Stimulated activated CD8-positive, alpha-beta memory T cell treated with anti-CD3 and anti-CD28 coated beads, Interleukin-7, amount 100 ng/mL, for 24 hours (primary cell): ENCODE measurements around the gene PDX1.

Source experiments
- DNase-seq: peaks from one replicate; pipeline ENCODE4 v3.0.0-alpha.2; 2020; ENCODE audit warnings: low read depth

Gene PDX1

DNA sequence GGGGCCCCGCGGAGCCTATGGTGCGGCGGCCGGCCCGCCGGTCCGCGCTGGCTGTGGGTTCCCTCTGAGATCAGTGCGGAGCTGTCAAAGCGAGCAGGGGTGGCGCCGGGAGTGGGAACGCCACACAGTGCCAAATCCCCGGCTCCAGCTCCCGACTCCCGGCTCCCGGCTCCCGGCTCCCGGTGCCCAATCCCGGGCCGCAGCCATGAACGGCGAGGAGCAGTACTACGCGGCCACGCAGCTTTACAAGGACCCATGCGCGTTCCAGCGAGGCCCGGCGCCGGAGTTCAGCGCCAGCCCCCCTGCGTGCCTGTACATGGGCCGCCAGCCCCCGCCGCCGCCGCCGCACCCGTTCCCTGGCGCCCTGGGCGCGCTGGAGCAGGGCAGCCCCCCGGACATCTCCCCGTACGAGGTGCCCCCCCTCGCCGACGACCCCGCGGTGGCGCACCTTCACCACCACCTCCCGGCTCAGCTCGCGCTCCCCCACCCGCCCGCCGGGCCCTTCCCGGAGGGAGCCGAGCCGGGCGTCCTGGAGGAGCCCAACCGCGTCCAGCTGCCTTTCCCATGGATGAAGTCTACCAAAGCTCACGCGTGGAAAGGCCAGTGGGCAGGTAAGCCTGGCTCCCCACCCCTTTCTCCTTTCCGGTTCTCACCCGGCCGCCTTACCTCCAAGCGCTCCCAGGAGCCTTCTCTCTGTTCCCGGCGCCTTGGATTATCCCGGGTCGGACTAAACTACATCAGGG, at the start of gene PDX1:
TSS of gene PDX1 (plus strand) at position 67 of the 743 bp plus-strand sequence. CDS start at position 206, 139 bp downstream.
- no peak for DNase-seq

DNA sequence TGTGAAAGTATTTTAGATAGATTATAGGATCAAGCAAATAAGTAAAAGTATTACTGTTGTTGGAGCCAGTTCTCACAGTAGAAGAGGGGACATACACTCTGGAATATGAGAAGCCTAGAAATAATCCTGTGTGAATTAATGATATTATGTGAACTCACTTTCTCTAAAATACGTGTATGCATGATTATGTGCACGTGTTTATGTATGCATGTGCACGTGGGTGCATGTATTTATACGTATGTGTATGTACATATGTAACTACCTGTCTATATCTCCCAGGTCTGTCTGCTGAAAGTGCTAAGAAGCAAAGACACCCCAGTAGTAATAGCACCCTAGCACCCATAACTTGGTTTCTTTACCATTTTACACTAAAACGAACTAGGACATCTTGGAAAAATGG, 41.5 kb upstream of the PDX1 start:
- DNase-seq = no peak

DNA sequence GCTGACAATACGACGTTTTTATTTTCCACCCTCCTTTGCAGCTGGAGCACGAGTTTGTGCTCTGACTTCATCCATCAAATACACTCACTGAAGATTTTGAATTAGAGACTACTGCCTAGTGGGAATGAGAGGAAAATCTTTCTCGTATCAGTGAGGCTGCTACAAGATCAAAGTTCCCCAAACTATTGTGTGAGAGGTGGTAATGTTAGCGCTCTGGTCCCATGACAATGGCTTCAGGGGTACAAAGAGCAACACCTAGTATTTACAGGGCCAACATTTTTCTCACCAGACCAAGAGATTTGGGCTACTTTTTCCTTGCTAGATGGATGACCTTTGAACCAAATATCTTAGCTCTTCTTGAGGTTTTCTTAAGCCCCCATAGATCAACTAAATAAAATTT, 30.3 kb upstream of the PDX1 start:
- DNase-seq = no peak

DNA sequence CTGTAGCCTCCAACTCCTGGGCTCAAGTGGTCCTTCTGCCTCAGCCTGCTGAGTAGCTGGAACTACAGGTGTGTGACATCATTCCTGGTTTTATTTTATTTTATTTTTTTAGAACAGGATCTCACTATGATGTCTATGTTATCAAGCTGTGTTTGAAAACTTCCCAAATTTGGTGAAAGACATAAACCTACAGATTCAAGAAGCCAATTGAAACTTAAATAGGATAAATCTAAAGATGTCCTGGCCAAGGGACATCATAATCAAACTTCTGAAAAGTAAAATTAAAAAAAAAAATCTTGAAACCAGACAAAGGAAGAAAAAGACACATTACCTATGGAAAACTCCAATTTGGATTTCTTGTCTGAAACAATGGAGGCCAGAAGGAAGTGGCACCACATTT, 23.1 kb upstream of the PDX1 start:
- DNase-seq = no peak

DNA sequence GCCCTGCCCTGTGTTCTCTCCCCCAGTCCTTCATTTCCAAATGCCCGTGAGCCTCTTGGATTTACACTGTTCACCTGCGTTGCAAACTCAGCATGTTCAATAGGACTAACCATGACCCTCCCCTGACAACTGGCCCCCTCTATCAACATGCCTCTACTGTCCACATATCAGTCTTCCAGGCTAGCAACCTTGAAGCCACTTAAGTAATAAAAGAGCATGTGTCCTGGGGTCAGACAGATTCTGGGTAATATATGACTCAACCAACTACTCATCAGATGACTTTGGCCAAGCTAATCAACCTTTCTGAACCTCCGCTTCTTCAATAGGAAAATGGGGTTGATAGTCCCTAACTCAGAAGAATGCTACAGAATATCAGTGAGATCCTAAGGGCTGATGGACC, 15.1 kb upstream of the PDX1 start:
- no peak for DNase-seq

DNA sequence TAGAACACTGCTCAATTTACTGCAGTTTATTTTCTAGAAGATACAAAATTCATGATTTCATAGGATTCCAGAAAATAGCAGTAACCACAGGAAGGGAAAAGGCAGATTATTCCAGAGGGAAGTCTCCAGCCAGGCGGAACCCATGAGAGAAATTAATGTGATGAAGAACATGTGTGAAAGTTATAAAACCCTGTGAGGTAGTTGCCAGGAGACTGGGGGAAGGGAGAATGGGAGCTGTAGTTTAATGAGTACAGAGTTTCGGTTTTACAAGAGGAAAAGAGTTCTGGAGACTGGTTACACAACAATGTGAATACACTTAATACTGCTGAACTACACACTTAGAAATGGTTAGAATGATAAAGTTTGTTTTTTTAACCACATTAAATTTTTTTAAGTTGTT, 14.2 kb upstream of the PDX1 start:
- DNase-seq = no peak

DNA sequence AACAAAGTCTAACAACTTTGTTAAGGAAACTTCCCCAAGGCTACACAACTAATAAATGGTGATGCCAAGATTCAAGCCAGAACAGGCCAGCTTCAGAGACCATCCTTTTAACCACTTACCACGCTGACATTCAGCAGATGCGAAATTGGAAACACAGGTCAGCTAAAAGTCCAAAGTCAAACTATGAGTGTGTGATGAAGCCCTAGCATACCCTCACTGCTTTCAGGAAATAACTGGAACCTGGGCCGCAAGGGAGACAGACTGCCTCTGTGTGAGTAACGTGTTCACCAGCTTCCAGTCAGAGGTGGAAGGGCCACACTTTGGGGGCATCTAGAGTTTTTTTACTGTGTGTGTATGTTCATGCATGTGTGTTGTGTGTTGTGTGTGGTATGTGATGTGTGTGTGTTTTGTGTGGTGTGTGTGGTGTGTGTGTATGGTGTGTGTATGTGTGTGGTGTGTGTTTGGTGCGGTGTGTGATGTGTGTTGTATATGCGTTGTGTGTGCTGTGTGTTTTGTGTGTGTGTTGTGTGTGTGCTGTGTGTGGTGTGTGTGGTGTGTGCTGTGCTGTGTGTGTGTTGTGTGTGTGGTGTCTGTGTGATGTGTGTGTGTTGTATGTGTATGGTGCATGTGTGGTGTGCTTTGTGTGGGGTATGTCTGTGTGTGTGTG, 12.5 kb upstream of the PDX1 start:
- DNase-seq = no peak

DNA sequence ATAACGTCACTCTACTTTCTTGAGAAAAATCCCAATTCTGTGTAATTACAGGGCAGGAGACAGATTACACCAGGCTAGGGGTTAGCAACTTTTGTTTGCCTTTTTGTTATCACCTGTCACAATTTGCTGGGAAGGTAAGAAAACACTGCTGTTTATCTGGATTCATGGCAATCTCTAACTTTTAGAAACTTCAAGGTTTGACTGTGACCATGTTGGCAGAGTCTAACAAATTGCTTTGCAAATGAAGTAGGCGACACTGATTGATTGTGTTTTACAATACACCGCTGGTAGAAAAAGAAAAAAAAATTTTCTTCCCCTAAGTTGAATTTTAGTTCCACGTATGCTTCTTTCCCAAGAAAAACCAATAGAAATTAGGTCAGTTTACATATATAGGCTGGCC, 10.4 kb upstream of the PDX1 start:
- DNase-seq = no peak

DNA sequence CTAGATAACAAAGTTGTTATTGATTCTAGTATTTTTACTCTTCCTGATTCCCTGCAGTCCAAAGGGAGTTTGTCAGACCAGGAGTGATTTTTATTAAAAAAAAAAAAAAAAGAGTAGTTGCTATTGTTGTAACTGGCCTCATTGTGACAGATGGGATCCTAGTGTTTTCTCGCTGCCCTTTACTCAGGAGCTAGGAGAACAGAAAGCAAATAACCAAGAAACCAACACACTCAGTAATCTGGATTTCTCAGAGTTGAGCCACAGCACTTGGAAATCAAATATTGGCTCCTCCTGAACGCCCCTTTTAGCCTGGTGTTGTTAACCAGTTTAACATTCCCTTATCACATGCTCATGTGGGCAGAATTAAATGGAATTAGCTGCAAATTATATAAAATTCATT, 8.3 kb upstream of the PDX1 start:
- no peak for DNase-seq

DNA sequence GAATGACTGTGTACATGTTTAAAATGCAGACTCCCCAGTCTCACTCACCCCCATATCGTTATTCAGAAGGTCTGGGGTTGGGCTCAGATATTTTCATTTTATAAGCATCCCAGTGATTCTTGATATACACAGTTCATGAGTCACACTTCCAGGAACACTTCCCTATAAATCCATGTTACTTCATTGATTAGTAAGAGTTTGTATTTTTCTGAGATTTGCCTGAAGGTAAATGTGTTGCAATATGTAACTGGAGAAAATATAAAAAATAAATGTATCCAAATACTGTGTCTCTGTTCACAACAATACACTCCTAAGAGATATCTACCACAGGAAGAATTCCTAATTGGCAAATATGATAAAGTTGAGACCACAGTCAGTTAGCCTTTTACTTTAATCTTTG, 6.6 kb upstream of the PDX1 start:
- no peak for DNase-seq

DNA sequence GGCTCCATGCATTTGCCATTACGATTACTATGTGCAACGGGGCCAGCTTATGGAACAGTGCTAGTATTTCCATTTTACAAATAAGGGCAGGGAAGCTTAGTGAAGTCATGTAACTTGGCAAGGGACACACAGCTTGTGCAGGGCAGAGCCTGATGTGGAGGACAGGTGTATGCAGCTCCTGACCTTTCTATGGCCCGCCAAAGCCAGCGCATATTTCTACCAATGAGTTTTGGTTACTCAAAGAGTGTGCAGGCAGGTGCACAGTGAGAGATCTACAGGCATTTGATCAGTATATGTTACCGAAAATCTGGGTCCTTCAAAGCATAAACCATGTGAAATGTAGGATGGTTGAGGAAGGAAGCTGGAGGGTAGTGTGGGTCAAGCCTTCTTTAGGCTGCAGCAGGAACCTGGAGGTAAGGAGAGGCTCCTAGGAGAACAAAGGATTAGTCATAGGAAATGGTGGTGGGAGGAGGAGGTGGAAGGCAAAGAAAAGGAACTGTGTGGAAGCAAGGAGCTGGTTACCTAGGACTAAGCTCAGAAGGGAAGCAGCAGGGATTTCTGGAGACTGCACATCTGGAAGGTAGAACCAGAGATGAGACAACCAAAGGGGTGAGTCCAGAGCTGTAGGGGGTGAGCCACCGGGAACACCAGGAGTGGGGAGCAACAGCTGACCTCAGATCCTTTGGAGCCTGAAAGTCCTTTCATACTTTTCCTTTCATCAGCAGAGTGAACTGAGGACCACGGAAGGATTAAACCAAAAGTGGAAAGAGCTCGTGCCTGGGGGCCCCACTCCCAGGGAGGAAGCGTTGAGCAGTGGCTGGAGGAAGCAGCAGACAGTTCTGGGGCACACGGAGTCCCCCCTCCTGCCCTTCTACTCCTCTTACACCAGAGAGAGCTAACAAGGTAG, 4.2 kb upstream of the PDX1 start:
- DNase-seq = no peak

DNA sequence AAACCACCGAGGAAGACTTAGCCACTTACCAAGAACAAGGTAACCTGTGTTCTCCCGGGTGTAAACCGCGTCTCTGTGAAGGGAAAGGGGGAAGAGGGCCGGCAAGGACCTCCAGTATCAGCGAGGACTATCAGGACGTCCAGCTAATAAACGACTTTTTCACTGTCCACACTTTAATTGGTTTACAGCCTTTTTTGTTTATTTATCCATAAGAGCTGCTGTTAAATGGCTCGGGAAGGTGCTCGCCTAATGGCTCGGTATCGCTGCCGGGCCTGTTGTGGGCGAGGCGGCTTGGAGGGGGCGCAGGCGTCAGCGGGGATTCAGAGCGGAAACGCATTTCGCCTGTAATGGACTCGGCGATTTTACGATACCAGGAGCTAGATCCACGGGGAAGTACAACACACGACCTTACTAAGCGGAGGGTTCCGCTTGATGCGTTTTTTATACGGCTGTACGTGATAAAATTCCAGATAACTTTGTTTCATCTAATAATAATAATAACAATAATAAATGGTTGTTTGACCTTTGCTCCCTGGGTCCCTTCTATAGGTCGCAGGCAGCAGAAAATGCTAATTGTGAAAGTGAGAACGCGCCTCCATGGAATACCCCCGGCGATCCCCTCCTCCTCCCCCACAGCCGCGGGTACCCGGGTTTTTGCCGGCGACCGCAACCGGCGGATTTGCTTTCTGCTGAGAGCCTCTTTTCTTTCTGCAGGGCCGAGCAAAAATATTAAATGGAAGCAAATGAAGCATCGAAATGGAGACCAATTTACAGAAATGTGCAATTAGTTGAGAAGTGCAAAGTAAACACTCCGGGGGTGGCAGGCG, 2.5 kb upstream of the PDX1 start:
- DNase-seq = no peak

DNA sequence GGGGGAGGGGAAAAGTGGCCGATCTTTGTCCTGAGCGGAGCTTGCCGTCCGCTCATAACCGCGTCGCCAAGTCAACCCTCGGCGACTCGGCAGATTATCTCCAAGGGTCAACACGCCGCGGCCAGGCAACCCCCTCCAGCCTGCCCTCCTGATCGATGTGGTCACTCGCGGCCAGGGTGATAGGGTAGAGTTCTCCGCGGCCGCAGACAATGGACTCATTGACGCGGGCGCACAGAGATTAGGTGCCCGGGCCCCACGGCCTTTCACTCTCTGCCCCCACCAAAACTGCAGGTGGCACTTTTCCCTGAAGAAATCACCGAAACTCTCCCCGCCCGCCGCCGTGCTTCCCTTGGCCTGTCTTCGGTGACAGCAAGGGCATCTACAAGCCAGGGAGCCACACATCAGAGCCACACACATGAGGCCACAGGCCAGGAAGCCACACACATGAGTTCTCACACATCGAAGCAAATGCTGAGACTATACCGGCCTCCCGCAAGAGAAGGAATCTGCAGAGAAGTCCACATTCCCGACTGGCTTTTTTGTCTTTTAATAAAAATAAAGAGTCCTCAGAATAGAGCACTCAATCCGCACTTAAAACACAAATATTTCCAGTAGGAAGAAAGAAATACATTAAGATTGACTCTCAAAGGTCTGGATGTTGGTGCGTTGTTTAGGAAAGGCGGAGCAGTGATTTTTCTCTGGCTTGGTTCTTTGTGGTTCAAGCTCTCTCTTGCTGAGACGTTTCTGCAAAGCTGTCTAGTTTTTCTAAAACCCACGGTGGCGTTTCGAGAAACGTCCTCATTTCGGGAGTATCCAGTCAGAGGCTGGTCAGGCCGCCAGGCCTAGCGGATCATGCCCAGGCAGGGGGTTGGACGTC, 1.5 kb upstream of the PDX1 start:
- no peak for DNase-seq

DNA sequence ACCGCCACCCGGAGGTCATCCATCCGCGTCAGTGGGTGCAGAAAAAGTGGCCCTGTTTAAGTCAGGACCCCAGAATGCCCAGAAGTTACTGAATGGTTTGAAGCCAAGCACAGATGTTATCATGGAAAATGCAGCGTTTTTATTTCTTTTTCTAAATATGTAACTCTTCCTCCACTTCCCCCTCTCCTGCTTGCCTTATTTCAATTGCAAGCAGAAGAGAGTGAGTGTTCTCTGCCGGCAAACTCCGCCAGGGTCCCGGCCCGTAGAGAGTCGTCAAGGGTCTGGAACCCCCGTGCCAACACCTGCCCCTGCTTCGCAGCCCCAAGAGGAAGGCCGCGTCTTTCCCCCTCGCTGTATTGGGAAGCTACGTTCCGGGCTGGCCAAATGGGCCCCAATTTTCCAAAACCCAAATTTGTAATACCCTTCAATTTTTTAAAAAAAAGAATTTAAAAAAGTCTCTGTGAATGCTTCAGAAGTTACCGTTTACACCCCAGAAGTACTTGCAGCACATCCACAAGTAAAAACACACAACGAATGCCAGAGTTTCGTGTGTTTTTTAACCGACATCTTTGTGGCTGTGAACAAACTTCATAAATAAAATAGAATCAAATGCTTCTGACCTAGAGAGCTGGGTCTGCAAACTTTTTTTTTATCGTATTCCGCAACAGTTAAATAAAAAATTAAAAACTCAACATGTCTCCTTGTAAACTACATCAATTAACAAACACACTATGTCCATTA, 712 bp upstream of the PDX1 start:
- DNase-seq = no peak

DNA sequence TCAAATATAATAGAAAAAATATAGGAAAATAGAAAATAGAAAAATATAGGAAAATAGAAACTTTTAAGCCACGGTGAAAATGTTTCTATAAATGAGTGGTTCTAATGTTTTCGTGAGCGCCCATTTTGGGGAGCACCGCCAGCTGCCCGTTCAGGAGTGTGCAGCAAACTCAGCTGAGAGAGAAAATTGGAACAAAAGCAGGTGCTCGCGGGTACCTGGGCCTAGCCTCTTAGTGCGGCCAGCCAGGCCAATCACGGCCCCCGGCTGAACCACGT, 204 bp upstream of the PDX1 start:
- no peak for DNase-seq

DNA sequence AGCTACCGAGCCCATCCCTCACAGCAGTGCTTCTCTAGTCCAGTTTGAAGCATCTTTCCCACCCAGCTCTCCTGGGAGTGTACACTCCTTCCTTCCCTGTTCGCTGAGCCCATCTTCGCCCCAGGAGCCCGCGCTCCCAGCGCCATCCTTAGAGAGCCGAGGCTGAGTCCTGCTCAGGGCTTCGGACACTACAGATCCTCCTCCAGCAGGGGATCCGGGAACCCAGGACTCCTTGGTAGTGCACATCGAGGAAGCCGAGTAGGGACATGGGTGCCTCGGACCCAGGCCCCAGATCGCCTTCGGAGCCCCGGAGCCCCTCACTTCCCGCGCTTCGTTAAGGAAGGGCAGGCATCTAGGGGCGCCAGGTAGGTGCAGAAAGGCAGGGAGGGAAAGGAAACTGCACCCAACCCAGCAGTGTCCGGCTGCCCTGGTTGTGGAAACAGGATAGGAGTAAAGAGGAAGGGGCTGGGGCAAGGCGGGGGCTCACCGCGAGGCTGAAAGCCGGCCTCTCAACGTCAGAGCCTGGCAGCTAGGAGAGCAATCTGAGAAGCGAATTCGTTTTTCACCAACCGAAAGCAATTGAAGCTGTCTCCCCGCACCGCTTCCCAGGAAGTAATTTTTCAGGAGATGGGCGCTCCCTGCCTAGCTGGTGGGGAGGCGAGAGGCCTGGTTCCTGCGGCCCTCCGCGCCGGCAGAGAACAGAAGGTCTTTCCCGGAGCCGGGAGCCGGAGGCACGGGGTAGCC, 1.0 kb downstream of the PDX1 start:
- no peak for DNase-seq

DNA sequence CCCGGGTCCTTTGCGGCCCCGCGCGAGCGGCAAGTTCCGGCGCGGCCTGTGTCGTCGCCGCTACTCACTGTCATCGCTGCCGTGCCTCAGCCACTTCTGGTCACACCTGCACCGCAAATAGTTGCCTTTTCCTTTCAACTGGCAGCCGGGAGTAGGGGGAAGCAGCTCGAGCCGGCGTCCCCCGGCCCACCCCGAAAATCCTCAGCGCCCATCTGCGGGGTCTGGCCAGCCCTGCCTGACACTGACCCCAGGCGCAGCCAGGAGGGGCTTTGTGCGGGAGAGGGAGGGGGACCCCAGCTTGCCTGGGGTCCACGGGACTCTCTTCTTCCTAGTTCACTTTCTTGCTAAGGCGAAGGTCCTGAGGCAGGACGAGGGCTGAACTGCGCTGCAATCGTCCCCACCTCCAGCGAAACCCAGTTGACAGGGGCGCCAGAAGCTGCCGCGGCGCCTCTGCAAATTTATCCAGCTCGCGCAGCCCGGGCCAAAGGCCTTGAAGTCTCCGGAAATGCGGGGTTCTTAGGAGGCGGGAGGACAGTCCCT, 1.7 kb downstream of the PDX1 start:
- DNase-seq = no peak

DNA sequence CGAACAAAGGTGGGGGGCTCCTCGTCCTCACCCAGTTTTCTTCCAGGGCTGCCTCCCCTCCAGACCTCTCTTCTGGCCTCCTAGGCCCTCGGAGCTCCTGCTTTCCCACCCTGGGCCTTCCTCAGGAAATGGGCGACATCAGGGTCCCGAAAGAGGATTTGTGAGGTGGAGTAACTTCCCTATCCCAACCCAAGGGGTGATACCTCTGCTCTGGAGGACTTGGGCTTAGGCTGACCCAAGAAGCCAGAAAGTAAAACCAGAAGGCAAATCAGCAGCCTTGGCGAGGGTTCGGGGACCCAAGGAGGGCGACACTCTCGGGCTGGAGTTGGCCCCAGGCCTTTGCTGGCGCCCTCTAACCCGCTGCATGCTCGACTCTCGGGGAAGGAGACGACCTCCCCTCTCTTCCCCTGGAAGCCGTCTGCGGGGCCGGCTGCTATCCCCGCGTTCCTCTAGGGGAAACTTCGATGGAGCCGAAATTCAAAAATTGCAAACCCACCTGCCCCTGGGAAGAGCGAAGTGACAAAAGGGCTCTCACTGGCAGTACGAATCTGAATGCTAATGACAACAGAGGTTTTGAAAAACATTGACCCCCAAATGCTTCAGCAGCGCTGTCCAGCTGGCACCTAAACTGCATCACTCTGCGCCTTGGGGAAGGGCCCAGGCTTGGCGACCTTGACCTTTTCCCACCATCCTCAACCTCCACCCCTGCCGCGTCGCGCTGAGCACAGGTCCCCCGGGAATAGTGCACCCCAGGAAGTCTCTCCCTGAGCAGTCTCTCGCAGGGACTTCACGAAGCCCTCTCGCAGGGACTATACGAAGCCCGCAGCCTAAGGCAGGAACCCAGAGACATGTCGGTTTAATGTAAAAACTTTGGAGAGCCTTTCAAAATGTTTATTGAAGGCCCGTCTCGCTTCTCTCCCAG, 2.4 kb downstream of the PDX1 start:
- no peak for DNase-seq
